ENCODE data around the gene PHKB.

GRCh38 chr16:47460359-47460710, 796 bp upstream of the PHKB start:
- TF ChIP-seq CTCF (conservative IDR thresholded peaks at IDR 0.05) = no peak
- TF ChIP-seq EZH2 (IDR thresholded peaks at IDR 0.05; ENCODE audit: low read depth) = no peak

All from PC-9 (cell line).